ENCODE measurements around the gene RNF167.

DNA sequence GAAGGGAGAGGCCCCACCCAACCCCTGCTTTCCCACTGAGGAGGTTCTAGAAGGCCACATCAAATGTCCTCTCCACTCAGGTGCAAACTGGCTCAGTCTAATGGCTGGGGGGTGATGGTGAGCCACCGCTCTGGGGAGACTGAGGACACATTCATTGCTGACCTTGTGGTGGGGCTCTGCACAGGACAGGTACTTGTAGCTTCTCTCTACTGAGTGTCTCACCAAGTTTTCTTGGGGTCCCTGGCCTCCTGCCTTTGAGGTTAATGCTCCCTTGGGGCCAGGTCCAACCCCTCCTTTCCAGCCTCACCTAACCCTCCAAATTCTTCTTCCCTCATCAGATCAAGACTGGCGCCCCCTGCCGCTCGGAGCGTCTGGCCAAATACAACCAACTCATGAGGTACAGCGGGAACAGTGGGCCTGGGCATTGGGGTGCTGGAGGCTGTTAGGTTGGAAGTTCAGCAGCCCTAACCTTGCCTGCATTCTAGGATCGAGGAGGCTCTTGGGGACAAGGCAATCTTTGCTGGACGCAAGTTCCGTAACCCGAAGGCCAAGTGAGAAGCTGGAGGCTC is 16.5 kb downstream of the RNF167 start:
- TF ChIP-seq, protein P1, sequence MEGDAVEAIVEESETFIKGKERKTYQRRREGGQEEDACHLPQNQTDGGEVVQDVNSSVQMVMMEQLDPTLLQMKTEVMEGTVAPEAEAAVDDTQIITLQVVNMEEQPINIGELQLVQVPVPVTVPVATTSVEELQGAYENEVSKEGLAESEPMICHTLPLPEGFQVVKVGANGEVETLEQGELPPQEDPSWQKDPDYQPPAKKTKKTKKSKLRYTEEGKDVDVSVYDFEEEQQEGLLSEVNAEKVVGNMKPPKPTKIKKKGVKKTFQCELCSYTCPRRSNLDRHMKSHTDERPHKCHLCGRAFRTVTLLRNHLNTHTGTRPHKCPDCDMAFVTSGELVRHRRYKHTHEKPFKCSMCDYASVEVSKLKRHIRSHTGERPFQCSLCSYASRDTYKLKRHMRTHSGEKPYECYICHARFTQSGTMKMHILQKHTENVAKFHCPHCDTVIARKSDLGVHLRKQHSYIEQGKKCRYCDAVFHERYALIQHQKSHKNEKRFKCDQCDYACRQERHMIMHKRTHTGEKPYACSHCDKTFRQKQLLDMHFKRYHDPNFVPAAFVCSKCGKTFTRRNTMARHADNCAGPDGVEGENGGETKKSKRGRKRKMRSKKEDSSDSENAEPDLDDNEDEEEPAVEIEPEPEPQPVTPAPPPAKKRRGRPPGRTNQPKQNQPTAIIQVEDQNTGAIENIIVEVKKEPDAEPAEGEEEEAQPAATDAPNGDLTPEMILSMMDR (IDR thresholded peaks at IDR 0.05; ENCODE audit: low read depth, low read length): peak; percentile 59
- TF ChIP-seq EZH2phosphoT487 (IDR thresholded peaks at IDR 0.05; ENCODE audit: low read depth): no peak
